Measurements from ENCODE around the gene COL4A1. TPM values are rescaled to one million over a fixed set of nuclear protein-coding genes. Genes with fewer than 3 reads are reported as not detected.

Gene COL4A1
- polyA plus RNA-seq, 1 donor = 566 TPM

DNA sequence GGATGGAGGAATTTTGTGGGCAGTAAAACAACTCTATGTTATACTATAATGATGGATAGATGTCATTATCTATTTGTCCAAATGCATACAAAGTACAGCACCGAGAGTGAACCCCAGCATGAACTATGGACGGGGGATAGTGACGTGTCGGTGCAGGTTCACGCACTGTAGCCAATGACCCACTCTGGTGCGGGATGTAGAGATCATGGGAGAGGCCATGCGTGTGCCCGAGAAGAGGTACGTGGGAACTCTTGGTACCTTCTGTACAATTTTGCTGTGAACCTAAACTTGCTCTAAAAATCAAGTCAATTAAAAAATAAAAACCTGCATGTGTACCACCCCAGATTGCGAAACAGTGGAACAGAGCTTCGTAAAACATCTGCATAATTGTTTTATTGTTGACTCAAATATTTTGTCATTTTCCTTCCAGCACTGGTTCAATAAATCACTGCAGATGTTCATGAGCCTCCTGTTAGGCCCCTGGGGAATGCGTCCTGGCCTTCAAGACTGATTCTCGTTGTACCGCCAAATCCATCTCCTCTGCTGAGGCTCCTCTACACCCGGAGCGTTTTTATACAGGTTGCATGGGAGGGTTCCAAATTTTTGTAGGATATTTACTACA, 30.9 kb downstream of the COL4A1 start:
- peak; percentile 71 for DNase-seq (ENCODE audit: low read depth)

DNA sequence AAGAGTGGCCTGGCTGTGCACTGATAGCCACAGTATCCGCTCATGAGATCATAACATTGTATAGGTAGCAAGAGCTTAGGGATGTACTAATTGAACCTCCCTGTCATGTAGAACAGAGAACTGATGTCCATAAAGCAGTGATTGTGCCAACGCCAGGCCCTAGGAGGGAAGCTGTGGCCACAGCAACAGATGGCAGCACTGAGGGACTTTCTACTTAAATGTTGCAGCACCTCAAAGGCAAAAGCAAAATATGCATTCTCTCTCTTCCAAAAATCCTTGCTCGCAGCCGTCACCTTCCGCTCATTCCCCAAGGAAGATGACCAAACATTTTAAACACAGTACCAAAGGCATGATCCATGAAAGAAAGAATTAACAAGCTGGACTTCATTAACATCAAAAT, 32.3 kb downstream of the COL4A1 start:
- DNase-seq (ENCODE audit: low read depth) = no peak

- DNase-seq (ENCODE audit: low read depth) = no peak
Measured at GRCh38 chr13:110273254-110273653, 33.7 kb downstream of the COL4A1 start.

GRCh38 chr13:110272651-110273050, 34.3 kb downstream of the COL4A1 start:
- DNase-seq (ENCODE audit: low read depth) = no peak

DNA sequence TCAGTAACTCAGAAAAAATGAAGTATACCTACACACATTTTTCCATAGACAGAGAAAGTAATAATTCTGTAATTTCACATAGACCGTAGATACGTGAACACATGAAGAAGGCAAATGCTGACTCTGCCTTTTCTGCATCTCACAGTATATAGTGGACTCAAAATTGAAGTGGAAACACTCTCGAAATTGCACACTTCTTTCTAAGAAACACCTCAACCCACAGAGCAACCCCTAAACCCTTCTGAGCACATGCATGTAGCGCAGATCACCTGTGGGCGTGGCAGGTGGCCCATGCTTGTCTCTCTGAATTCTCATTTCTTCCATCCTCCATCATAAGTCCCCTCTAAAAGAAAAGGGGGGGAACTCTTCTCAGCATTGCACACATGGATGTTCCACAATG, 34.7 kb downstream of the COL4A1 start:
- no peak for DNase-seq (ENCODE audit: low read depth)

GRCh38 chr13:110271313-110271712, 35.6 kb downstream of the COL4A1 start:
- no peak for DNase-seq (ENCODE audit: low read depth)

DNA sequence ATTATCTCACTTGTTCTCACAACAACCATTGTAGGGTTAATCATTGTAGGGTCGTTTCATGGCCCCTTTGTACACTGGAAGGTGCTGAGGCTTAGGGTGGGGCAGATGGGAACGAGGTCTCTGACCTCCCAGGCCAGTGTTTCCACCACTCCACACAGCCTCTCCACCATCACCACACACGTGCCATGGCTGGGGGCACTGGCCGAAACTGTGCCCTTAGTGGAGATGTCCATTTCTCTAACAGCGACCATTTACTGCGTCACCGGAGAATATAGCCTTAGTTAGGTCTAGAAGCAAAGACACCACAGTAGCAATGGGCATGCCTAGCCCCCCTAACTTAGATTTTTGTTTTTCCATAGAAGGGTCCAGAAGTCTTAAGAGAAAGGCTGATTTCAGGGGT, 36.5 kb downstream of the COL4A1 start:
- DNase-seq (ENCODE audit: low read depth) = no peak

DNA sequence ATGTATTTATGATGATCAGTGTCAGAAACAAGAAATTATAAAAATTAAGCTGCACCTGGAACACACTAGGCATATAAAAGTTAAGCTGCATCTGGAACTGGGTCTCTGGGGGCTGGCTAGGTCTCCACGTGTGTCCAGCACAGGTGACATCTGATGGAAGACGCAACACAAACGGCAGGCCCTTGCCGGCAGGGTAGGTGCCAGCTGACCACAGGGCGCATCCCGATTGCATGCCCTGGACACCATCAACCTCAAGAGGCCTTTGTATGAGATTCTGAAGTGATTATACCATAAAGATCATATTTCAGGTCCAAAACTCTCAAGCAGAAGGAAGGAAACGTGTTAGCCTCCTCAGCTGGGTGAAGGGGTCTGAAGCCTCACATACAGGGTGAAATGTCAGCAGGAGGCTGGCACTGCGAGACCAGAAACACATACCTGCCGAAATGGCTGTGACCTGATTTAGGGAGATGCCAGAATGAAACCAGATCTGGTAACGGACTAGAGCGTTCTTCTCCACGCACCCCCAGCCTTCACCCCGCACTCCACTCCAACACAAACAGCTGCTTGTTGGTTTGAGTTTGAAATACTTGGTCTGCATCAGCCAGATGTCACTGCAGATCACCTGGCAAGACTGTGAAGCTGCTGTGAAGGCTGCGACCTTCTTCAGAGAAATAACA, 37.3 kb downstream of the COL4A1 start:
- DNase-seq (ENCODE audit: low read depth) = no peak

GRCh38 chr13:110268576-110269185, 38.3 kb downstream of the COL4A1 start:
- no peak for DNase-seq (ENCODE audit: low read depth)

GRCh38 chr13:110268061-110268460, 38.9 kb downstream of the COL4A1 start:
- no peak for DNase-seq (ENCODE audit: low read depth)

- no peak for DNase-seq (ENCODE audit: low read depth)
Measured at GRCh38 chr13:110266983-110267382, 40.0 kb downstream of the COL4A1 start.

- DNase-seq (ENCODE audit: low read depth) = no peak
Measured at GRCh38 chr13:110266431-110266809, 40.5 kb downstream of the COL4A1 start.

- no peak for DNase-seq (ENCODE audit: low read depth)
Measured at GRCh38 chr13:110265682-110266430, 41.1 kb downstream of the COL4A1 start.

DNA sequence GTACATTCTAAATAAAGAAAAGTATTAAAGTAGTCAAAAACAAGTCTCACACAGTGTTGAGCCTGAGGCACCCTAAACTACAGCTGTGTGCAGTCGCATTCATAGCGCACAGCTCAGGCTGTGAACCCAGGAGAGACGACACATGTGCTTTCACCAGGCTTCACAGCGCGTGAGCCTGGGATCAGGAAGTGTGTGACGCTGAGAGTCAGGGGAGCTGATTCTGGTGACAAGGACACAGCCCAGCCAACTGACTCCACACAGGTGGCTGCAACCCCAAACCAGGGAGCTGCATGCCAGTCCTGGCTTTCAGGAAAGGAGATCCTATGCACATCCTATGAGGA, 41.6 kb downstream of the COL4A1 start:
- DNase-seq (ENCODE audit: low read depth) = no peak

- DNase-seq (ENCODE audit: low read depth) = no peak
Measured at GRCh38 chr13:110264685-110265275, 42.2 kb downstream of the COL4A1 start.

- no peak for DNase-seq (ENCODE audit: low read depth)
Measured at GRCh38 chr13:110263888-110264287, 43.1 kb downstream of the COL4A1 start.

- no peak for DNase-seq (ENCODE audit: low read depth)
Measured at GRCh38 chr13:110263404-110263803, 43.6 kb downstream of the COL4A1 start.

DNA sequence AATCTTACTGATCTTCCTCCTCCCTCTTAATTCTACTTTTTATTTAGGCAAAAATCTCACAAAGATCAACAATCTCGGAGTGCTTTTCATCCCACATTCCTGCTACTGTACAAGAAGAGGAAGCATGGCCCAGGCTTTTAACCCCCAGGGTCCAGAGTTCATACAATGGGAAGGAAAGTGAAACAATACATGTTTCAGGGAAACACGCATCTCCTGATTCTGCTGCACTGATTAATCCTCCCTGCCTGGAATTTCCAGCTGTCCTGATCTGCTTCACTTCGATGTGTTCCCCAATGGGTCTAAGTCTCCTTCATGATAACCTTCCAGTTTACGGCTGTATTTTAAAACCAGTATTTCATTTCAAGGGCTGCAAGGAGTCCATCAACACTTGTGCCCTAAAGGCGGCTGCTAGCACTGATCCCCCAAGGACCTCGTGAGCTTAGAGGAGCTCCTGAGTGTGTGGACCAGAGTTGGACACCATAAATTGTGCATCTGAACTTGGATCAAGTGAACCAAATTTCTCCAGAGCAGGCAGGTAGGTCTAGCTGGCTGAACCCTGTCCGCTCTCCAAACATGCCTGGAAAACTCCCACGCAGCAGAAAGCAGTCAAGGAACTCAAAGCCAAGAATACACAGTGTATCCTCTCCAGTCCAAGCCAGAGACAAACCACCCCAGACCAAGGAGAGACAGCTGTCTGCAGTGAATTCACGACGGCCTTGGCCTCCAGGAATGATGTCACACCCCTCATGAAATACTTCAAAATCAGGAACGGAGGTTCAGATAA, 44.3 kb downstream of the COL4A1 start:
- no peak for DNase-seq (ENCODE audit: low read depth)

- no peak for DNase-seq (ENCODE audit: low read depth)
Measured at GRCh38 chr13:110262082-110262436, 44.9 kb downstream of the COL4A1 start.

GRCh38 chr13:110261166-110262081, 45.5 kb downstream of the COL4A1 start:
- no peak for DNase-seq (ENCODE audit: low read depth)

DNA sequence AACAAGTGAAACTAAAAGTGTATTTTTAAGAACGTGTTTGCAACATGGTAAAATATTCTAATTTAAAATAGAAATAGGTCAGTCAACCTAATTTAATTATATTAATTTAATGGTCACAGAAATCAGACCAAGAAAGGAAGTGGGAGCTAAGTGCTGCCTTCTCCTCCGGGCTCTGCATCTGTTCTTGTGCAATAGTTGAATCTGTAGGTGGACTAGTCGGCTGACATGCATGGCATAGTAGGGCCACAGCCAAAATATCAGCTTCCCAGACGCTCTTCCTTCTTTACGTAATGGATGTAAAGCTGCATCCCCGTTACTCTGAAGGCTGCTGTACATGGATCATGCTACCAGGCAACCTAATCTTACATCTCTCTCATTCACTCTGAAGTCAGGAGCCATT, 47.3 kb downstream of the COL4A1 start:
- no peak for DNase-seq (ENCODE audit: low read depth)
